Body of pancreas (tissue), 4 donors: ENCODE results near the gene PKN3. TPM values are rescaled to one million over a fixed set of nuclear protein-coding genes. Genes with fewer than 3 reads are reported as not detected.

ENCODE experiments used
- ATAC-seq: fragments of 150-250 bp; one replicate; pipeline ENCODE4 v1.9.1; 2016
- DNase-seq, 4 donors: peaks; one replicate each; pipeline ENCODE4 v3.0.0-alpha.2; 2019
- H3K27ac ChIP-seq, 4 donors: fragments of 200-600 bp; sonication (generic); 1 replicate in 3 of 4; 2 replicates in 1 of 4; pipeline versions ENCODE4 v1.5.1 to v1.6.1; 2016 to 2019; ENCODE audit warnings: mild to moderate bottlenecking in 1 of 4, mixed read lengths in 1 of 4, moderate library complexity in 1 of 4
- H3K27me3 ChIP-seq, 2 donors: fragments of 200-600 bp; sonication (generic); one replicate each; pipeline ENCODE4 v1.6.0; 2016; ENCODE audit warnings: mild to moderate bottlenecking in 1 of 2
- H3K36me3 ChIP-seq, 2 donors: fragments of 200-600 bp; sonication (generic); replicated peaks in 1 of 2; 2 replicates each; pipeline ENCODE4 v1.5.1; 2016; ENCODE audit warnings: low read depth in 2 of 2; ENCODE audit not compliant: insufficient read depth in 1 of 2
- H3K4me1 ChIP-seq: fragments of 200-600 bp; sonication (generic); one replicate; pipeline ENCODE4 v1.6.0; 2016
- H3K4me3 ChIP-seq, 2 donors: fragments of 200-600 bp; sonication (generic); 1 replicate in 1 of 2; 2 replicates in 1 of 2; pipeline ENCODE4 v1.5.1; 2016 to 2019
- H3K9me3 ChIP-seq, 3 donors: fragments of 200-600 bp; sonication (generic); 1 replicate in 2 of 3; 2 replicates in 1 of 3; pipeline ENCODE4 v1.5.1; 2016
- CTCF ChIP-seq, 7 experiments: fragments of 450-650 bp in 4 of 7; fragments of 200-600 bp in 3 of 7; sonication (generic) in 3 of 7; IDR thresholded peaks; one replicate each; pipeline ENCODE4 v1.5.1; 2016 to 2019; ENCODE audit warnings: antibody characterized with exemption in 7 of 7
- POLR2A ChIP-seq, 3 donors: fragments of 450-650 bp; IDR thresholded peaks; one replicate each; pipeline ENCODE4 v1.6.1; 2016; ENCODE audit warnings: antibody characterized with exemption in 3 of 3, mild to moderate bottlenecking in 2 of 3
- WGBS, 2 donors: methylation state at CpG; one replicate each; pipeline ENCODE4 v1.1.5; 2017; 5-methylcytosine and 5-hydroxymethylcytosine counted together
- intact Hi-C: fragments of 100-400 bp; cut with DNase I; formaldehyde crosslinking; loops from one replicate; pipeline ENCODE4 v1.15.1; 2023
- total RNA-seq, 2 donors: library from RNA; depleted of rRNA; stranded (reverse); fragments of >200 nt; gene quantifications; one replicate each; pipeline ENCODE4 v1.1.0, GENCODE V29; 2016

The PKN3 gene
- total RNA-seq, 2 donors from 2014 or later = 4.9 to 10.2 TPM

DNA sequence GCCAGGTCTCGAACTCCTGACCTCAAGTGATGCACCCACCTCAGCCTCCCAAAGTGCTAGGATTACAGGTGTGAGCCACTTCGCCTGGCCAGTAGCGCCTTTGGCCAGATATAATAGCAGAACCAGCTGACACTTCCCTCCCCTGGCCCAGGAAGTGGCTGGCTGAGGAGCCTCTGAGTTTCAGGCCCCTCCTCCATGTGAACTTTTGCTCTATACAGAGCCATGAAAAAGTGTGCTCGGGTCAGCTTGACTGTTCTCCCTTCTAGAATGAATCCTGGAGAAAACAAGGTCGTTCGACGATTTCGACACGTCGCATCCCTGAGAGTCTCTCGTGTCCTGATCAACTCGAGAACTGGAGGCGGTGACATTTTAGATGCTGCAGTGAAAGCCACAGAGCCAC is 30.3 kb downstream of the PKN3 start:
- H3K27ac ChIP-seq = no peak overlapping the region
- H3K36me3 ChIP-seq = no peaks in the 10 kb centered on the region
- no peak overlapping the region for H3K4me3 ChIP-seq
- TF ChIP-seq CTCF (IDR thresholded peaks at IDR 0.05) = no peak
- no peak for TF ChIP-seq POLR2A (IDR thresholded peaks at IDR 0.05)
- ATAC-seq = no peak
- peaks cover 8% of the 10 kb centered on the region for H3K4me1 ChIP-seq
- H3K27me3 ChIP-seq = no peaks in the 10 kb centered on the region
- 76 to 82% methylated on average over 11 to 13 of the region's 13 CpGs for WGBS, 2 donors
- intact Hi-C loops = loop anchor here (10.0 kb wide), 1 partner anchor 92 kb away; the partner anchor contains the start of gene SPOUT1
- DNase-seq = no peak
- no peaks in the 10 kb centered on the region for H3K9me3 ChIP-seq

DNA sequence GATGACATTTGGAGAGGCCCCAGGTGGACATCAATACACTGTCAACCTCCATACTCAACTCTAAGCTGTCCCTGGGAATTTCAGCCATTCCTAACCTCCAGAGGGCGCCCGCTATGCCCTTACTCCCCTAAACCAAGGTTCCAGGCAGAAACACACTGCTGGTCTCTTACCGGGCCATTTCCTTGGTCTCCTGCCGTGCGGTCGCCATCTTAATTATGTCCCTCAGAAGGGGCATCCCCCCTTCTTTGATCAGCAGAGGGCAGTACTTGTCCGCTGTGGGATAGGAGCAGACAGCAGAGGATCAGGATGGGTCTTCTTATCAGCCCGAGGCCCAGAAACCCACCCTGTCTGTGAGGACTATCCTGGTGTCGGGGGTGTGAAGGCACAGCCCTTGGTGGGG is 31.0 kb downstream of the PKN3 start:
- Histone ChIP-seq H3K36me3 (no peaks in the 10 kb centered on the region), H3K27ac (peak overlapping the region; percentile 15 to 78 (median 68))
- peak; percentile 56 to 77 (median 72) for TF ChIP-seq CTCF (IDR thresholded peaks at IDR 0.05)
- peak in 1 of 3 donors; percentile 17 for TF ChIP-seq POLR2A (IDR thresholded peaks at IDR 0.05)

GRCh38 chr9:128735373-128735772 is 33.1 kb downstream of the PKN3 start:
- Histone ChIP-seq H3K36me3 (no peaks in the 10 kb centered on the region), H3K27ac (no peak overlapping the region), H3K27me3 (no peaks in the 10 kb centered on the region), H3K9me3 (no peaks in the 10 kb centered on the region), H3K4me3 (no peak overlapping the region), H3K4me1 (peaks cover 8% of the 10 kb centered on the region)
- intact Hi-C loops = loop anchor here (10.0 kb wide), 1 partner anchor 89 kb away; the partner anchor contains the start of gene SPOUT1
- 46 to 52% methylated on average over 2 of the region's 2 CpGs for WGBS, 2 donors
- no peak for TF ChIP-seq CTCF (IDR thresholded peaks at IDR 0.05)
- no peak for TF ChIP-seq POLR2A (IDR thresholded peaks at IDR 0.05)
- DNase-seq (peak; percentile 32 to 56 (median 34)), ATAC-seq (no peak)

More for the DNA sequence above, 31.0 kb downstream of the PKN3 start:
- H3K27me3 ChIP-seq = no peaks in the 10 kb centered on the region
- peak; percentile 83 to 89 (median 86) for DNase-seq
- H3K4me1 ChIP-seq = peaks cover 8% of the 10 kb centered on the region
- ATAC-seq = peak; percentile 93
- intact Hi-C loops = loop anchor here (10.0 kb wide), 1 partner anchor 92 kb away; the partner anchor contains the start of gene SPOUT1
- 11 to 46% methylated on average over 3 to 9 of the region's 9 CpGs for WGBS, 2 donors
- no peak overlapping the region for H3K4me3 ChIP-seq
- no peaks in the 10 kb centered on the region for H3K9me3 ChIP-seq

GRCh38 chr9:128742401-128742800 is 40.1 kb downstream of the PKN3 start:
- WGBS, 2 donors = 81 to 83% methylated on average over 1 to 20 of the region's 20 CpGs
- Histone ChIP-seq H3K9me3 (no peaks in the 10 kb centered on the region), H3K27ac (no peak overlapping the region), H3K4me1 (no peaks in the 10 kb centered on the region), H3K27me3 (no peaks in the 10 kb centered on the region), H3K36me3 (no peaks in the 10 kb centered on the region), H3K4me3 (no peak overlapping the region)
- no peak for DNase-seq
- intact Hi-C loops = no loop called here
- no peak for ATAC-seq
- no peak for TF ChIP-seq POLR2A (IDR thresholded peaks at IDR 0.05)
- no peak for TF ChIP-seq CTCF (IDR thresholded peaks at IDR 0.05)

DNA sequence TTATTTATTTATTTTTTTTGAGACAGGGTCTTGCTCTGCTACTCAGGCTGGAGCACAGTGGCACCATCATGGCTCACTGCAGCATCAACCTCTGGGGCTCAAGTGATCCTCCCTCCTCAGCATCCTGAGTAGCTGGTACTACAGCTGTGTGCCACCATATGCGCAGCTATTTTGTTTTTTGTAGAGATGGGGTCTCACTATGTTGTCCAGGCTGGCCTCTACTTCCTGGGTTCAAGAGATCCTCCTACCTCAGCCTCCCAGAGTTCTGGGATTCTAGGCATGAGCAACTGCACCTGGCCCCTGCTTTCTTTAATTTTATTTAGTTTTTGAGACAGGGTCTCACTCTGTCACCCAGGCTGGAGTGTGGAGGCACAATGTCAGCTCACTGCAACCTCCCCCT is 41.1 kb downstream of the PKN3 start:
- DNase-seq = no peak
- no peak for TF ChIP-seq POLR2A (IDR thresholded peaks at IDR 0.05)
- TF ChIP-seq CTCF (IDR thresholded peaks at IDR 0.05) = no peak
- H3K27me3 ChIP-seq = no peaks in the 10 kb centered on the region
- no peak for ATAC-seq
- H3K36me3 ChIP-seq = no peaks in the 10 kb centered on the region
- WGBS, 2 donors = 100% methylated on average over 1 of the region's 1 CpG
- H3K4me3 ChIP-seq = no peak overlapping the region
- no peaks in the 10 kb centered on the region for H3K4me1 ChIP-seq
- no peak overlapping the region for H3K27ac ChIP-seq
- H3K9me3 ChIP-seq = no peaks in the 10 kb centered on the region
- intact Hi-C loops = no loop called here
